ENCODE measurements around the gene DPM2.

- TF ChIP-seq POLR2A (IDR thresholded peaks at IDR 0.05; ENCODE audit: low read length) = no peak
- no peak for TF ChIP-seq GATA1 (IDR thresholded peaks at IDR 0.05; ENCODE audit: low read depth, low read length)
Measured at GRCh38 chr9:127953768-127954505, 16.3 kb upstream of the DPM2 start.
